Lower leg skin (tissue), 3 donors: ENCODE results near the gene WWC1.

Source experiments
- CTCF ChIP-seq, 3 donors: fragments of 450-650 bp; IDR thresholded peaks; one replicate each; pipeline ENCODE4 v1.5.1; 2016; ENCODE audit warnings: antibody characterized with exemption in 3 of 3, mild to moderate bottlenecking in 3 of 3, moderate library complexity in 2 of 3
- POLR2A ChIP-seq, 2 donors: fragments of 450-650 bp; IDR thresholded peaks; one replicate each; pipeline ENCODE4 v1.6.1; 2016 to 2017; ENCODE audit warnings: antibody characterized with exemption in 2 of 2, mild to moderate bottlenecking in 1 of 2, moderate library complexity in 1 of 2

- no peak for TF ChIP-seq CTCF (IDR thresholded peaks at IDR 0.05)
- TF ChIP-seq POLR2A (IDR thresholded peaks at IDR 0.05) = no peak
Measured at GRCh38 chr5:168270476-168270875, 21.0 kb upstream of the WWC1 start.
